SJCRH30 (cell line): ENCODE measurements around the gene CFAP70. TPM values are rescaled to one million over a fixed set of nuclear protein-coding genes. Genes with fewer than 3 reads are reported as not detected.

ENCODE experiments used
- DNase-seq, 2 experiments: peaks; one replicate each; pipeline ENCODE4 v3.0.0-alpha.2; 2015 to 2020
- H3K27ac ChIP-seq: fragments of 250-450 bp; sonication (Bioruptor Pico); 2 replicates; pipeline ENCODE4 v1.5.1; 2020; ENCODE audit warnings: mild to moderate bottlenecking, moderate library complexity
- H3K27me3 ChIP-seq: fragments of 250-450 bp; sonication (Bioruptor Pico); 2 replicates; pipeline ENCODE4 v1.5.1; 2020; ENCODE audit warnings: mild to moderate bottlenecking, moderate library complexity
- H3K36me3 ChIP-seq: fragments of 250-450 bp; sonication (Bioruptor Pico); 2 replicates; pipeline ENCODE4 v1.5.1; 2020; ENCODE audit warnings: mild to moderate bottlenecking, moderate library complexity
- H3K4me1 ChIP-seq: fragments of 250-450 bp; sonication (Bioruptor Pico); 2 replicates; pipeline ENCODE4 v1.5.1; 2020; ENCODE audit warnings: mild to moderate bottlenecking, moderate library complexity
- H3K4me3 ChIP-seq: fragments of 250-450 bp; sonication (Bioruptor Pico); 2 replicates; pipeline ENCODE4 v1.5.1; 2020; ENCODE audit warnings: mild to moderate bottlenecking, moderate library complexity
- H3K9me3 ChIP-seq: fragments of 250-450 bp; sonication (Bioruptor Pico); replicated peaks from 2 replicates; pipeline ENCODE4 v1.5.1; 2020; ENCODE audit warnings: mild to moderate bottlenecking, moderate library complexity
- total RNA-seq: library from RNA; depleted of rRNA; stranded (reverse); fragments of >200 nt; shearing (Covaris generic); gene quantifications from 2 replicates; pipeline ENCODE4 v1.2.3, GENCODE V29; 2014; rRNA removed

CFAP70 gene
- total RNA-seq, 1 experiment from 2014 or later = 0.12 TPM

- H3K4me1 ChIP-seq = no peaks in the 10 kb centered on the region
- H3K4me3 ChIP-seq = no peak overlapping the region
- no peaks in the 10 kb centered on the region for H3K27me3 ChIP-seq
- H3K36me3 ChIP-seq = no peaks in the 10 kb centered on the region
- DNase-seq = no peak
- H3K9me3 ChIP-seq = 0 out of 2 replicates have a peak, but pooled peaks cover 3% of the 10 kb centered on the region
- H3K27ac ChIP-seq = no peak overlapping the region
These were observed 153.6 kb downstream of the CFAP70 start for GRCh38 chr10:73205081-73205480.

Other genes starting within 250 kb of the CFAP70 start
- 0.49 and 0.84 TPM in 2 replicates for gene NUDT13, start 248.4 kb downstream of the CFAP70 start, total RNA-seq
- gene ECD, start 190.9 kb downstream of the CFAP70 start, total RNA-seq = 47.9 and 48.0 TPM in 2 replicates
- 10.1 and 12.4 TPM in 2 replicates for gene FAM149B1, start 190.7 kb downstream of the CFAP70 start, total RNA-seq
- gene DNAJC9, start 111.6 kb downstream of the CFAP70 start, total RNA-seq = 59.7 and 70.0 TPM in 2 replicates
- gene MRPS16, start 106.2 kb downstream of the CFAP70 start, total RNA-seq = 93.4 and 94.9 TPM in 2 replicates
- 52.2 and 55.7 TPM in 2 replicates for gene ANXA7, start 55.2 kb upstream of the CFAP70 start, total RNA-seq
- 0.66 and 1.2 TPM in 2 replicates for gene MSS51, start 74.7 kb upstream of the CFAP70 start, total RNA-seq
- 32.1 and 41.3 TPM in 2 replicates for gene PPP3CB, start 137.2 kb upstream of the CFAP70 start, total RNA-seq
- gene USP54, start 232.5 kb upstream of the CFAP70 start, total RNA-seq = 27.0 and 29.9 TPM in 2 replicates